G401 (cell line): ENCODE data around the gene IQCE. TPM values are rescaled to one million over a fixed set of nuclear protein-coding genes. Genes with fewer than 3 reads are reported as not detected.
A peak's percentile ranks its signal among the peaks of the same experiment; 100 is the strongest.
"Not testable (repeated sequence)": the region's sequence is repeated elsewhere in the genome, so short reads cannot be mapped to it uniquely, and the experiment has no call there.

Experiments used
- DNase-seq: peaks from one replicate; pipeline ENCODE4 v3.0.0-alpha.2; 2015; ENCODE audit warnings: low spot score
- in situ Hi-C: cut with HindIII; loops from 2 replicates; pipeline ENCODE4 v1.10.0; 2016; ENCODE audit warnings: low sequenced_read_pairs, mixed read lengths
- total RNA-seq: library from RNA; depleted of rRNA; stranded (reverse); fragments of >200 nt; shearing (Covaris generic); gene quantifications from 2 replicates; pipeline ENCODE4 v1.2.3, GENCODE V29; 2014

The IQCE gene
- total RNA-seq, 1 experiment from 2014 or later = 21.6 TPM

GRCh38 chr7:2607923-2608904 lies 49.4 kb downstream of the IQCE start:
- DNase-seq = no peak
- in situ Hi-C loops = no loop called here

- in situ Hi-C loops = no loop called here
- DNase-seq = no peak
These were observed 50.2 kb downstream of the IQCE start for GRCh38 chr7:2608921-2609411.

- DNase-seq, in situ Hi-C loops: not testable (repeated sequence)
These were observed 50.9 kb downstream of the IQCE start for GRCh38 chr7:2609646-2610045.

- in situ Hi-C loops = no loop called here
- DNase-seq = no peak
These were observed 51.7 kb downstream of the IQCE start for GRCh38 chr7:2610466-2610865.

GRCh38 chr7:2610898-2611297 lies 52.1 kb downstream of the IQCE start:
- in situ Hi-C loops = no loop called here
- no peak for DNase-seq

GRCh38 chr7:2611401-2611800 lies 52.6 kb downstream of the IQCE start:
- in situ Hi-C loops = no loop called here

GRCh38 chr7:2611922-2612321 lies 53.1 kb downstream of the IQCE start:
- in situ Hi-C loops = no loop called here
- no peak for DNase-seq

More at GRCh38 chr7:2611401-2611800, 52.6 kb downstream of the IQCE start:
- DNase-seq = no peak

GRCh38 chr7:2612445-2613097 lies 53.8 kb downstream of the IQCE start:
- in situ Hi-C loops = no loop called here
- DNase-seq = no peak

GRCh38 chr7:2613098-2613930 lies 54.5 kb downstream of the IQCE start:
- in situ Hi-C loops = no loop called here
- no peak for DNase-seq

GRCh38 chr7:2613931-2614600 lies 55.3 kb downstream of the IQCE start:
- in situ Hi-C loops = no loop called here
- peak; percentile 52 for DNase-seq

GRCh38 chr7:2614631-2615330 lies 56.0 kb downstream of the IQCE start:
- in situ Hi-C loops = no loop called here
- DNase-seq = peak; percentile 44

GRCh38 chr7:2616387-2617324 lies 57.9 kb downstream of the IQCE start:
- DNase-seq = peak; percentile 45

GRCh38 chr7:2617325-2617905 lies 58.6 kb downstream of the IQCE start:
- no peak for DNase-seq
- in situ Hi-C loops = no loop called here

More at GRCh38 chr7:2616387-2617324, 57.9 kb downstream of the IQCE start:
- in situ Hi-C loops = no loop called here

- in situ Hi-C loops = no loop called here
- DNase-seq = no peak
These were observed 60.3 kb downstream of the IQCE start for GRCh38 chr7:2619116-2619515.

- DNase-seq = peak; percentile 54
- in situ Hi-C loops = loop anchor here (5.0 kb wide), 1 partner anchor 76 kb away; no protein-coding TSS in a partner anchor
These were observed 62.5 kb downstream of the IQCE start for GRCh38 chr7:2621061-2621828.
